SK-N-MC (cell line): Measurements from ENCODE around the gene PARK7.
A peak's percentile ranks its signal among the peaks of the same experiment; 100 is the strongest.

ENCODE experiments used
- DNase-seq: peaks from one replicate; pipeline ENCODE4 v3.0.0-alpha.2; 2011; ENCODE audit warnings: low read depth, low spot score
- H3K27ac ChIP-seq: fragments of 200-600 bp; sonication (generic); 2 replicates; pipeline ENCODE4 v1.5.1; 2016; ENCODE audit warnings: mixed run types
- H3K36me3 ChIP-seq: fragments of 200-600 bp; sonication (generic); 2 replicates; pipeline ENCODE4 v1.6.1; 2017; ENCODE audit warnings: antibody characterized with exemption, low read length, mixed read lengths; ENCODE audit not compliant: insufficient read depth
- H3K4me3 ChIP-seq: fragments of 200-600 bp; sonication (generic); 2 replicates; pipeline ENCODE4 v1.5.1; 2016
- H3K9ac ChIP-seq: fragments of 200-600 bp; sonication (generic); 2 replicates; pipeline ENCODE4 v1.8.0; 2017; ENCODE audit warnings: mixed run types, mixed read lengths; ENCODE audit not compliant: insufficient read length
- H3K9me3 ChIP-seq: fragments of 200-600 bp; sonication (generic); 2 replicates; pipeline ENCODE4 v1.6.1; 2017; ENCODE audit warnings: low read depth, mild to moderate bottlenecking, antibody characterized with exemption, low read length, moderate library complexity, mixed read lengths
- EZH2 ChIP-seq: fragments of 200-600 bp; sonication (generic); IDR thresholded peaks from one replicate; pipeline ENCODE4 v1.6.1; 2017; ENCODE audit warnings: antibody characterized with exemption
- FOXP2 ChIP-seq: optimal IDR thresholded peaks from 2 replicates; pipeline ENCODE3; 2011; ENCODE audit warnings: mild to moderate bottlenecking, moderate library complexity; ENCODE audit not compliant: insufficient read depth; ENCODE audit errors: extremely low read length, control extremely low read depth
- POLR2AphosphoS5 ChIP-seq: IDR thresholded peaks from 2 replicates; pipeline ENCODE4 v1.6.1; 2012; ENCODE audit warnings: mild to moderate bottlenecking, low read depth, low read length, borderline replicate concordance

Gene PARK7

GRCh38 chr1:8026153-8026975, 64.9 kb downstream of the PARK7 start, which contains the start of gene ERRFI1:
Gene ERRFI1, minus strand, starts transcription at chr1:8026309. Its CDS starts 10,690 bp downstream, at chr1:8015619.
- no peaks in the 10 kb centered on the region for H3K9me3 ChIP-seq
- no peaks in the 10 kb centered on the region for H3K36me3 ChIP-seq
- peak within 1 kb of the TSS; percentile 86 for H3K4me3 ChIP-seq
- DNase-seq, result no peak
- H3K9ac ChIP-seq, result peak within 1 kb of the TSS; percentile 68
- no peak for TF ChIP-seq FOXP2
- peak; percentile 72 for TF ChIP-seq POLR2AphosphoS5
- no peak within 1 kb of the TSS for H3K27ac ChIP-seq

GRCh38 chr1:8026976-8027747, 65.7 kb downstream of the PARK7 start:
- H3K9ac ChIP-seq, result no peak overlapping the region
- no peaks in the 10 kb centered on the region for H3K36me3 ChIP-seq
- no peak for TF ChIP-seq POLR2AphosphoS5
- no peak for TF ChIP-seq FOXP2
- TF ChIP-seq EZH2, result no peak
- no peaks in the 10 kb centered on the region for H3K9me3 ChIP-seq
- no peak for DNase-seq
- peak overlapping the region; percentile 86 for H3K4me3 ChIP-seq
- no peak overlapping the region for H3K27ac ChIP-seq

GRCh38 chr1:8027748-8028570, 66.4 kb downstream of the PARK7 start:
- no peak for DNase-seq
- Histone ChIP-seq H3K36me3 (no peaks in the 10 kb centered on the region), H3K9ac (no peak overlapping the region), H3K9me3 (no peaks in the 10 kb centered on the region), H3K27ac (no peak overlapping the region), H3K4me3 (no peak overlapping the region)
- TF ChIP-seq FOXP2 (no peak), EZH2 (no peak), POLR2AphosphoS5 (no peak)

- no peak overlapping the region for H3K27ac ChIP-seq
- H3K4me3 ChIP-seq, result no peak overlapping the region
- H3K36me3 ChIP-seq, result no peaks in the 10 kb centered on the region
- H3K9ac ChIP-seq, result no peak overlapping the region
- TF ChIP-seq POLR2AphosphoS5, result no peak
- no peak for DNase-seq
- no peaks in the 10 kb centered on the region for H3K9me3 ChIP-seq
Measured at GRCh38 chr1:8028571-8028910, 67.0 kb downstream of the PARK7 start.

- no peak for DNase-seq
- no peak overlapping the region for H3K27ac ChIP-seq
Measured at GRCh38 chr1:8031176-8031785, 69.8 kb downstream of the PARK7 start.

GRCh38 chr1:8032366-8032910, 70.9 kb downstream of the PARK7 start:
- no peak for DNase-seq
- Histone ChIP-seq H3K9me3 (no peaks in the 10 kb centered on the region), H3K9ac (no peak overlapping the region), H3K36me3 (no peaks in the 10 kb centered on the region), H3K4me3 (no peak overlapping the region), H3K27ac (no peak overlapping the region)
- no peak for TF ChIP-seq POLR2AphosphoS5
- no peak for TF ChIP-seq EZH2
- TF ChIP-seq FOXP2, result no peak

More at GRCh38 chr1:8031176-8031785, 69.8 kb downstream of the PARK7 start:
- Histone ChIP-seq H3K9me3 (no peaks in the 10 kb centered on the region), H3K4me3 (no peak overlapping the region), H3K36me3 (no peaks in the 10 kb centered on the region), H3K9ac (no peak overlapping the region)
- no peak for TF ChIP-seq POLR2AphosphoS5
- no peak for TF ChIP-seq FOXP2
- no peak for TF ChIP-seq EZH2

- H3K9ac ChIP-seq, result no peak overlapping the region
- TF ChIP-seq FOXP2 (no peak), EZH2 (no peak), POLR2AphosphoS5 (no peak)
- H3K27ac ChIP-seq, result no peak overlapping the region
- H3K36me3 ChIP-seq, result no peaks in the 10 kb centered on the region
- DNase-seq, result no peak
- H3K4me3 ChIP-seq, result no peak overlapping the region
- no peaks in the 10 kb centered on the region for H3K9me3 ChIP-seq
Measured at GRCh38 chr1:8033322-8033721, 71.8 kb downstream of the PARK7 start.
